GM12878 (cell line): ENCODE data around the gene LY9. TPM values are rescaled to one million over a fixed set of nuclear protein-coding genes. Genes with fewer than 3 reads are reported as not detected.

Experiments used
- ATAC-seq: fragments of 200-7000 bp; cut with Tn5 transposase; 3 replicates; pipeline ENCODE4 v1.9.1; 2020; ENCODE audit warnings: mild to moderate bottlenecking, moderate library complexity
- BruUV-seq: library from RNA; stranded (reverse); fragments of 400-500 nt; replicated peaks from 2 replicates; lab custom pipeline; 2021; lab: Mats Ljungman, UMichigan
- CTCF ChIA-PET: fragments of 300-600 bp; sonication (Branson Sonifier 250); formaldehyde crosslinking; extraction: SDS; loops from one replicate; lab custom pipeline; 2021; ENCODE audit warnings: inconsistent platforms; lab: Yijun Ruan, JAX
- POLR2A ChIA-PET: fragments of 350-600 bp; formaldehyde crosslinking; extraction: SDS; loops from one replicate; lab custom pipeline; 2021; ENCODE audit warnings: inconsistent platforms; lab: Charles Lee
- RAD21 ChIA-PET: fragments of 300-600 bp; sonication (Branson Sonifier 250); formaldehyde crosslinking; loops from one replicate; lab custom pipeline; 2023; ENCODE audit warnings: antibody characterized with exemption; ENCODE audit not compliant: unreplicated experiment; lab: Charles Lee
- SMC1A ChIA-PET: fragments of 300-600 bp; sonication (Branson Sonifier 250); formaldehyde crosslinking; loops from one replicate; lab custom pipeline; 2023; ENCODE audit not compliant: unreplicated experiment, uncharacterized antibody; lab: Charles Lee
- DNase-seq: peaks from one replicate; pipeline ENCODE4 v3.0.0-alpha.2; 2011; ENCODE audit warnings: low read depth, low spot score
- FAIRE-seq: peaks from 3 replicates; lab custom pipeline; 2011; peaks lifted over from hg19 to GRCh38; lab: Jason Lieb, UNC
- H2AFZ ChIP-seq: 2 replicates; pipeline ENCODE4 v1.6.0; 2011; ENCODE audit warnings: low read depth, low read length, control low read depth; ENCODE audit not compliant: control insufficient read depth
- H3K27ac ChIP-seq: 2 replicates; pipeline ENCODE4 v1.5.1; 2011; ENCODE audit warnings: control low read depth; ENCODE audit not compliant: control insufficient read depth, insufficient read depth
- H3K27me3 ChIP-seq, 2 experiments: replicated peaks in 1 of 2; 2 replicates each; pipeline versions ENCODE4 v1.6.0 to v1.6.1; 2011; ENCODE audit warnings: low read length in 1 of 2; ENCODE audit not compliant: control insufficient read depth in 2 of 2, insufficient read depth in 2 of 2
- H3K36me3 ChIP-seq, 2 experiments: 2 replicates each; pipeline ENCODE4 v1.5.1; 2011; ENCODE audit warnings: low read length in 1 of 2; ENCODE audit not compliant: control insufficient read depth in 2 of 2, insufficient read depth in 2 of 2
- H3K4me1 ChIP-seq: 2 replicates; pipeline ENCODE4 v1.6.1; 2011; ENCODE audit warnings: mild to moderate bottlenecking, low read length, moderate library complexity, mixed read lengths; ENCODE audit not compliant: control insufficient read depth, insufficient read depth
- H3K4me2 ChIP-seq: 2 replicates; pipeline ENCODE4 v1.6.0; 2011; ENCODE audit warnings: control low read depth; ENCODE audit not compliant: control insufficient read depth, insufficient read depth
- H3K4me3 ChIP-seq: fragments of 200-600 bp; sonication (generic); 2 replicates; pipeline ENCODE4 v1.5.1; 2016
- H3K79me2 ChIP-seq: 2 replicates; pipeline ENCODE4 v1.6.0; 2011; ENCODE audit warnings: low read length; ENCODE audit not compliant: control insufficient read depth, insufficient read depth
- H3K9ac ChIP-seq: 2 replicates; pipeline ENCODE4 v1.8.0; 2011; ENCODE audit warnings: low read length, control low read depth, mixed read lengths; ENCODE audit not compliant: control insufficient read depth, insufficient read depth
- H3K9me3 ChIP-seq: replicated peaks from 3 replicates; pipeline ENCODE4 v1.5.1; 2011; ENCODE audit warnings: mild to moderate bottlenecking, low read length; ENCODE audit not compliant: control insufficient read depth, insufficient read depth
- H4K20me1 ChIP-seq: 2 replicates; pipeline ENCODE4 v1.6.0; 2011; ENCODE audit not compliant: control insufficient read depth, insufficient read depth
- DPF2 ChIP-seq: fragments of 450-650 bp; IDR thresholded peaks from 2 replicates; pipeline ENCODE4 v1.6.1; 2017; ENCODE audit warnings: mild to moderate bottlenecking
- JUND ChIP-seq: IDR thresholded peaks from 2 replicates; pipeline ENCODE4 v1.6.1; 2012; ENCODE audit warnings: low read depth, mild to moderate bottlenecking, low read length, improper control_type of control experiment, moderate library complexity
- LARP7 ChIP-seq: fragments of 450-650 bp; IDR thresholded peaks from 2 replicates; pipeline ENCODE4 v1.6.1; 2017; ENCODE audit warnings: mild to moderate bottlenecking
- MYC ChIP-seq: IDR thresholded peaks from 2 replicates; pipeline ENCODE4 v1.6.1; 2011; ENCODE audit warnings: mild to moderate bottlenecking, low read length, moderate library complexity, inconsistent platforms; ENCODE audit not compliant: insufficient read depth, insufficient replicate concordance, insufficient read length, severe bottlenecking
- NR2C2 ChIP-seq: IDR thresholded peaks from 2 replicates; pipeline ENCODE4 v1.6.1; 2011; ENCODE audit warnings: borderline replicate concordance, low read depth; ENCODE audit not compliant: control insufficient read depth, insufficient read length
- PKNOX1 ChIP-seq: fragments of 450-650 bp; IDR thresholded peaks from 2 replicates; pipeline ENCODE4 v1.6.1; 2016; ENCODE audit warnings: mild to moderate bottlenecking
- RUNX3 ChIP-seq: IDR thresholded peaks from 2 replicates; pipeline ENCODE4 v1.6.1; 2012; ENCODE audit warnings: low read length, inconsistent platforms
- TAF1 ChIP-seq: IDR thresholded peaks from 2 replicates; pipeline ENCODE4 v1.6.1; 2011; ENCODE audit warnings: mild to moderate bottlenecking, low read depth, low read length, borderline replicate concordance
- TCF7 ChIP-seq: IDR thresholded peaks from 2 replicates; pipeline ENCODE4 v1.6.1; 2014; ENCODE audit warnings: antibody characterized with exemption, borderline replicate concordance
- WGBS: methylation state at CpG from one replicate; pipeline ENCODE4 v1.1.6; 2016; ENCODE audit warnings: low lambda C conversion rate; ENCODE audit not compliant: insufficient replicate concordance, insufficient coverage; ENCODE audit errors: missing lambda C conversion rate; 5-methylcytosine and 5-hydroxymethylcytosine counted together
- in situ Hi-C: fragments of 300-500 bp; cut with MboI; formaldehyde crosslinking; loops from 9 replicates; pipeline ENCODE4 v1.14.3; 2018; ENCODE audit warnings: mixed read lengths
- intact Hi-C: fragments of 100-400 bp; cut with micrococcal nuclease; formaldehyde crosslinking; loops from one replicate; pipeline ENCODE4 v1.14.2; 2022; ENCODE audit not compliant: unreplicated experiment
- polyA plus RNA-seq, 11 experiments: library from polyadenylated mRNA; depleted of rRNA in 4 of 11; unstranded in 6 of 11; stranded (reverse) in 5 of 11; fragments of >200 nt; fragmentation: Nextera tagmentation in 4 of 11; fragmentation: Illumina TruSeq in 1 of 11; extraction: Ambion mirVana in 4 of 11; extraction: Trizol in 1 of 11; gene quantifications; 1 replicate in 1 of 11; 2 replicates in 10 of 11; pipeline versions ENCODE4 v1.2.1 to v1.2.3, GENCODE V29; 2011 to 2016; ENCODE audit warnings: inconsistent platforms in 2 of 11, missing spikeins in 2 of 11, low read depth in 1 of 11
- total RNA-seq, 4 experiments: library from RNA; depleted of rRNA in 3 of 4; stranded (reverse); fragments of >200 nt in 3 of 4; fragmentation: Illumina TruSeq in 1 of 4; extraction: Trizol in 1 of 4; gene quantifications; 2 replicates each; pipeline versions ENCODE4 v1.2.1 to v1.2.3, GENCODE V29; 2013 to 2021
- TF ChIP-seq, protein P1 (sequence below): fragments of 450-650 bp; IDR thresholded peaks from 2 replicates; pipeline ENCODE4 v1.6.1; 2017; ENCODE audit warnings: mild to moderate bottlenecking, low read depth, inconsistent platforms; ENCODE audit not compliant: poor library complexity, severe bottlenecking
- TF ChIP-seq, protein P2 (sequence below): IDR thresholded peaks from 2 replicates; pipeline ENCODE4 v1.6.1; 2012; ENCODE audit warnings: low read depth, low read length, improper control_type of control experiment

The LY9 gene
- total and polyA plus RNA-seq, 10 of the 15 experiments (the other 5 are each of a cell fraction or from before 2014, with no cell fraction given): 2.7 to 12.5 (median 9.0) TPM

- H3K9me3 ChIP-seq: no peaks in the 10 kb centered on the region
Observed at GRCh38 chr1:160780398-160780755, 15.6 kb upstream of the LY9 start.

GRCh38 chr1:160781186-160781766, 14.7 kb upstream of the LY9 start:
- Histone ChIP-seq H4K20me1 (no peaks in the 10 kb centered on the region), H3K27me3 (no peaks in the 10 kb centered on the region), H3K4me3 (no peak overlapping the region), H3K27ac (peak overlapping the region; percentile 67), H3K36me3 (no peaks in the 10 kb centered on the region), H2AFZ (no peak overlapping the region), H3K9ac (no peak overlapping the region), H3K4me2 (no peak overlapping the region), H3K4me1 (peaks cover 27% of the 10 kb centered on the region), H3K9me3 (no peaks in the 10 kb centered on the region), H3K79me2 (no peaks in the 10 kb centered on the region)
- ATAC-seq (no peak; the same call in 2 of the 3 replicates), FAIRE-seq (no peak), DNase-seq (no peak)
- ChIA-PET POLR2A (interaction anchor here (0.7 to 2.7 kb wide), 17 partner anchors 9 to 357 kb away, joined by 3 to 20 read pairs (median 4); partner anchors contain the start of genes CD244, LY9 and SLAMF1), RAD21 (interaction anchor here (0.7 to 10.8 kb wide), 26 partner anchors 8 to 316 kb away, joined by 3 to 193 read pairs (median 6); partner anchors contain the start of genes CD244, ITLN2, LY9 and SLAMF7), SMC1A (interaction anchor here (0.6 to 10.8 kb wide), 26 partner anchors 10 to 192 kb away, joined by 3 to 143 read pairs (median 4); partner anchors contain the start of genes CD244, CD48, ITLN2 and LY9), CTCF (interaction anchor here (0.6 to 10.9 kb wide), 39 partner anchors 8 to 316 kb away, joined by 3 to 247 read pairs (median 5); partner anchors contain the start of genes CD244, ITLN2, LY9 and SLAMF1)
- intact Hi-C loops (loop anchor here (1.0 kb wide), 1 partner anchor 49 kb away; no protein-coding TSS in a partner anchor), in situ Hi-C loops (no loop called here)
- WGBS: 94% methylated on average over 8 of the region's 8 CpGs
- BruUV-seq: no TSS peak
- no peak for TF ChIP-seq MYC
- TF ChIP-seq, protein P1, sequence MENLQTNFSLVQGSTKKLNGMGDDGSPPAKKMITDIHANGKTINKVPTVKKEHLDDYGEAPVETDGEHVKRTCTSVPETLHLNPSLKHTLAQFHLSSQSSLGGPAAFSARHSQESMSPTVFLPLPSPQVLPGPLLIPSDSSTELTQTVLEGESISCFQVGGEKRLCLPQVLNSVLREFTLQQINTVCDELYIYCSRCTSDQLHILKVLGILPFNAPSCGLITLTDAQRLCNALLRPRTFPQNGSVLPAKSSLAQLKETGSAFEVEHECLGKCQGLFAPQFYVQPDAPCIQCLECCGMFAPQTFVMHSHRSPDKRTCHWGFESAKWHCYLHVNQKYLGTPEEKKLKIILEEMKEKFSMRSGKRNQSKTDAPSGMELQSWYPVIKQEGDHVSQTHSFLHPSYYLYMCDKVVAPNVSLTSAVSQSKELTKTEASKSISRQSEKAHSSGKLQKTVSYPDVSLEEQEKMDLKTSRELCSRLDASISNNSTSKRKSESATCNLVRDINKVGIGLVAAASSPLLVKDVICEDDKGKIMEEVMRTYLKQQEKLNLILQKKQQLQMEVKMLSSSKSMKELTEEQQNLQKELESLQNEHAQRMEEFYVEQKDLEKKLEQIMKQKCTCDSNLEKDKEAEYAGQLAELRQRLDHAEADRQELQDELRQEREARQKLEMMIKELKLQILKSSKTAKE: no peak
- TF ChIP-seq PKNOX1: no peak
- no peak for TF ChIP-seq NR2C2
- TF ChIP-seq LARP7: peak; percentile 31; the same call in 1 of the 2 replicates
- TF ChIP-seq, protein P2, sequence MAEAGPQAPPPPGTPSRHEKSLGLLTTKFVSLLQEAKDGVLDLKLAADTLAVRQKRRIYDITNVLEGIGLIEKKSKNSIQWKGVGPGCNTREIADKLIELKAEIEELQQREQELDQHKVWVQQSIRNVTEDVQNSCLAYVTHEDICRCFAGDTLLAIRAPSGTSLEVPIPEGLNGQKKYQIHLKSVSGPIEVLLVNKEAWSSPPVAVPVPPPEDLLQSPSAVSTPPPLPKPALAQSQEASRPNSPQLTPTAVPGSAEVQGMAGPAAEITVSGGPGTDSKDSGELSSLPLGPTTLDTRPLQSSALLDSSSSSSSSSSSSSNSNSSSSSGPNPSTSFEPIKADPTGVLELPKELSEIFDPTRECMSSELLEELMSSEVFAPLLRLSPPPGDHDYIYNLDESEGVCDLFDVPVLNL: no peak
- TF ChIP-seq TCF7: no peak
- no peak for TF ChIP-seq JUND
- TF ChIP-seq DPF2: peak; percentile 14; the same call in 1 of the 2 replicates

More at GRCh38 chr1:160780398-160780755, 15.6 kb upstream of the LY9 start:
- ChIA-PET SMC1A (interaction anchor here (1.0 to 10.8 kb wide), 20 partner anchors 11 to 193 kb away, joined by 3 to 143 read pairs (median 5); partner anchors contain the start of genes CD244, CD48, ITLN2 and LY9), POLR2A (interaction anchor here (1.1 to 2.7 kb wide), 7 partner anchors 10 to 171 kb away, joined by 3 to 20 read pairs (median 7); partner anchors contain the start of gene SLAMF1), CTCF (interaction anchor here (0.5 to 10.9 kb wide), 35 partner anchors 8 to 172 kb away, joined by 3 to 247 read pairs (median 5); partner anchors contain the start of genes CD244, ITLN2 and LY9), RAD21 (interaction anchor here (1.2 to 10.8 kb wide), 15 partner anchors 10 to 210 kb away, joined by 3 to 193 read pairs (median 9); partner anchors contain the start of genes CD244, ITLN2 and LY9)
- no TSS peak for BruUV-seq
- no peak for TF ChIP-seq TAF1
- TF ChIP-seq RUNX3: 0 out of 2 replicates have a peak, but pooled peaks have one; percentile 1
- in situ Hi-C loops (no loop called here), intact Hi-C loops (no loop called here)
- ATAC-seq (no peak), FAIRE-seq (no peak), DNase-seq (no peak)
- no peak overlapping the region for H3K4me3 ChIP-seq
- no peak overlapping the region for H3K4me2 ChIP-seq
- H3K27me3 ChIP-seq: no peaks in the 10 kb centered on the region
- H4K20me1 ChIP-seq: no peaks in the 10 kb centered on the region
- no peaks in the 10 kb centered on the region for H3K36me3 ChIP-seq
- no peak overlapping the region for H3K9ac ChIP-seq
- 83% methylated on average over 2 of the region's 2 CpGs for WGBS
- peaks cover 35% of the 10 kb centered on the region for H3K4me1 ChIP-seq
- H3K27ac ChIP-seq: no peak overlapping the region
- no peaks in the 10 kb centered on the region for H3K79me2 ChIP-seq
- H2AFZ ChIP-seq: no peak overlapping the region
